OCI-LY1 (cell line): ENCODE data around the gene OR14A16.

ENCODE experiments used
- H2AFZ ChIP-seq: fragments of 200-600 bp; sonication (generic), shearing (Covaris generic); 2 replicates; pipeline ENCODE4 v1.6.0; 2014; ENCODE audit warnings: antibody characterized with exemption, mild to moderate bottlenecking, low read length
- H3F3A ChIP-seq: fragments of 200-600 bp; sonication (generic), shearing (Covaris generic); 2 replicates; pipeline ENCODE4 v1.6.0; 2014; ENCODE audit warnings: mild to moderate bottlenecking, antibody characterized with exemption, low read length, moderate library complexity; ENCODE audit not compliant: insufficient read depth
- H3K27ac ChIP-seq: fragments of 200-600 bp; sonication (generic); 2 replicates; pipeline ENCODE4 v1.5.1; 2014; ENCODE audit warnings: low read length, mixed run types, mild to moderate bottlenecking, low read depth; ENCODE audit not compliant: poor library complexity, severe bottlenecking
- H3K27me3 ChIP-seq: fragments of 200-600 bp; sonication (generic); 2 replicates; pipeline ENCODE4 v1.6.0; 2014; ENCODE audit warnings: antibody characterized with exemption, mild to moderate bottlenecking, low read length, moderate library complexity; ENCODE audit not compliant: insufficient read depth
- H3K36me3 ChIP-seq: fragments of 200-600 bp; sonication (generic); 2 replicates; pipeline ENCODE4 v1.6.1; 2014; ENCODE audit warnings: mild to moderate bottlenecking, antibody characterized with exemption, low read length, moderate library complexity, mixed read lengths; ENCODE audit not compliant: insufficient read depth
- H3K4me1 ChIP-seq: fragments of 200-600 bp; sonication (generic); 2 replicates; pipeline ENCODE4 v1.5.1; 2014; ENCODE audit warnings: mild to moderate bottlenecking, low read length, moderate library complexity; ENCODE audit not compliant: insufficient read depth, severe bottlenecking
- H3K4me2 ChIP-seq: fragments of 200-600 bp; sonication (generic), shearing (Covaris generic); 2 replicates; pipeline ENCODE4 v1.6.1; 2014; ENCODE audit warnings: low read length
- H3K4me3 ChIP-seq: fragments of 200-600 bp; sonication (generic); 2 replicates; pipeline ENCODE4 v1.5.1; 2014; ENCODE audit warnings: low read length, low read depth, mild to moderate bottlenecking, mixed read lengths; ENCODE audit not compliant: poor library complexity, severe bottlenecking
- H3K79me2 ChIP-seq: fragments of 200-600 bp; shearing (Covaris generic); 2 replicates; pipeline ENCODE4 v1.6.1; 2016; ENCODE audit warnings: mixed run types, low read length, mixed read lengths; ENCODE audit not compliant: insufficient read depth
- H3K9ac ChIP-seq: fragments of 200-600 bp; sonication (generic), shearing (Covaris generic); 2 replicates; pipeline ENCODE4 v1.6.1; 2014; ENCODE audit warnings: mild to moderate bottlenecking, low read length, mixed read lengths
- H3K9me2 ChIP-seq: fragments of 200-600 bp; sonication (generic), shearing (Covaris generic); 2 replicates; pipeline ENCODE4 v1.6.1; 2014; ENCODE audit warnings: low read depth, mild to moderate bottlenecking, low read length, mixed read lengths
- H3K9me3 ChIP-seq: fragments of 200-600 bp; shearing (Covaris generic); 2 replicates; pipeline ENCODE4 v1.6.1; 2014; ENCODE audit warnings: low read length, mixed read lengths
- H4K20me1 ChIP-seq: fragments of 200-600 bp; sonication (generic), shearing (Covaris generic); 2 replicates; pipeline ENCODE4 v1.6.0; 2016; ENCODE audit warnings: mild to moderate bottlenecking, low read length; ENCODE audit not compliant: insufficient read depth
- CTCF ChIP-seq: fragments of 200-600 bp; sonication (generic), shearing (Covaris generic); IDR thresholded peaks from 2 replicates; pipeline ENCODE4 v1.5.1; 2017; ENCODE audit warnings: mild to moderate bottlenecking, antibody characterized with exemption, low read length, moderate library complexity, mixed read lengths
- EZH2 ChIP-seq: fragments of 200-600 bp; sonication (generic), shearing (Covaris generic); IDR thresholded peaks from 2 replicates; pipeline ENCODE4 v1.8.0; 2017; ENCODE audit warnings: borderline replicate concordance, mixed run types, mild to moderate bottlenecking, antibody characterized with exemption, low read length, moderate library complexity, mixed read lengths

The OR14A16 gene

GRCh38 chr1:247848346-247848745, 24.4 kb upstream of the OR14A16 start:
- Histone ChIP-seq H4K20me1 (no peaks in the 10 kb centered on the region), H2AFZ (no peak overlapping the region), H3K27me3 (no peaks in the 10 kb centered on the region), H3K79me2 (no peaks in the 10 kb centered on the region), H3K27ac (no peak overlapping the region), H3K9me3 (no peaks in the 10 kb centered on the region), H3K9ac (no peak overlapping the region), H3K4me3 (no peak overlapping the region), H3F3A (no peaks in the 10 kb centered on the region), H3K36me3 (no peaks in the 10 kb centered on the region), H3K4me2 (no peak overlapping the region), H3K4me1 (no peaks in the 10 kb centered on the region), H3K9me2 (no peaks in the 10 kb centered on the region)
- TF ChIP-seq CTCF (no peak), EZH2 (no peak)

GRCh38 chr1:247845693-247846017, 21.7 kb upstream of the OR14A16 start:
- H3F3A ChIP-seq = no peaks in the 10 kb centered on the region
- H3K9me3 ChIP-seq = no peaks in the 10 kb centered on the region
- H4K20me1 ChIP-seq = no peaks in the 10 kb centered on the region
- no peaks in the 10 kb centered on the region for H3K9me2 ChIP-seq
- H3K4me2 ChIP-seq = no peak overlapping the region
- no peak overlapping the region for H3K27ac ChIP-seq
- H3K4me3 ChIP-seq = no peak overlapping the region
- no peak for TF ChIP-seq EZH2
- TF ChIP-seq CTCF = no peak
- H3K4me1 ChIP-seq = no peaks in the 10 kb centered on the region
- no peaks in the 10 kb centered on the region for H3K27me3 ChIP-seq
- H2AFZ ChIP-seq = no peak overlapping the region
- H3K9ac ChIP-seq = no peak overlapping the region
- no peaks in the 10 kb centered on the region for H3K79me2 ChIP-seq
- H3K36me3 ChIP-seq = no peaks in the 10 kb centered on the region

GRCh38 chr1:247845011-247845692, 21.2 kb upstream of the OR14A16 start:
- Histone ChIP-seq H3F3A (no peaks in the 10 kb centered on the region), H3K27ac (no peak overlapping the region), H3K9me2 (no peaks in the 10 kb centered on the region)

More at GRCh38 chr1:247845011-247845692, 21.2 kb upstream of the OR14A16 start:
- Histone ChIP-seq H3K36me3 (no peaks in the 10 kb centered on the region), H3K79me2 (no peaks in the 10 kb centered on the region), H3K4me3 (no peak overlapping the region), H3K9ac (no peak overlapping the region), H3K27me3 (no peaks in the 10 kb centered on the region), H3K4me1 (no peaks in the 10 kb centered on the region), H3K4me2 (no peak overlapping the region), H4K20me1 (no peaks in the 10 kb centered on the region), H3K9me3 (no peaks in the 10 kb centered on the region), H2AFZ (no peak overlapping the region)
- TF ChIP-seq EZH2 (no peak), CTCF (no peak)
